Pancreas (tissue), 10 donors: ENCODE results near the gene ZNF787. TPM values are rescaled to one million over a fixed set of nuclear protein-coding genes. Genes with fewer than 3 reads are reported as not detected.

Experiments
- ATAC-seq, 4 donors: fragments of 200-7000 bp; cut with Tn5 transposase; one replicate each; pipeline versions ENCODE4 v1.8.0 to v1.9.1; 2020; ENCODE audit warnings: mild to moderate bottlenecking in 4 of 4, moderate library complexity in 4 of 4
- DNase-seq, 6 donors: peaks; one replicate each; pipeline ENCODE4 v3.0.0-alpha.2; 2020
- FAIRE-seq: peaks from 2 replicates; lab custom pipeline; 2012; peaks lifted over from hg19 to GRCh38; lab: Jason Lieb, UNC
- H3K27ac ChIP-seq, 4 donors: fragments of 200-600 bp; sonication (generic); 1 replicate in 3 of 4; 2 replicates in 1 of 4; pipeline versions ENCODE4 v1.5.0 to v1.8.0; 2020
- H3K27me3 ChIP-seq, 4 donors: fragments of 200-600 bp; one replicate each; pipeline ENCODE4 v1.8.0; 2021
- H3K36me3 ChIP-seq, 3 donors: fragments of 200-600 bp; sonication (generic) in 1 of 3; one replicate each; pipeline versions ENCODE4 v1.5.0 to v1.8.0; 2020 to 2021
- H3K4me1 ChIP-seq, 3 donors: fragments of 200-600 bp; one replicate each; pipeline ENCODE4 v1.8.0; 2021
- H3K4me3 ChIP-seq, 4 donors: fragments of 200-600 bp; sonication (generic) in 2 of 4; one replicate each; pipeline versions ENCODE4 v1.5.0 to v1.8.0; 2020 to 2021
- H3K9me3 ChIP-seq, 4 donors: fragments of 200-600 bp; one replicate each; pipeline ENCODE4 v1.8.0; 2021
- CTCF ChIP-seq, 4 donors: fragments of 200-600 bp; sonication (generic) in 3 of 4; IDR thresholded peaks; one replicate each; pipeline versions ENCODE4 v1.5.0 to v1.8.0; 2021; ENCODE audit warnings: antibody characterized with exemption in 4 of 4
- WGBS, 2 donors: extraction: QIAGEN DNeasy Blood & Tissue Kit; methylation state at CpG; one replicate each; pipeline ENCODE4 v1.1.7; 2013; 5-methylcytosine and 5-hydroxymethylcytosine counted together
- intact Hi-C, 3 donors: fragments of 100-400 bp; cut with DNase I; formaldehyde crosslinking; loops; one replicate each; pipeline versions ENCODE4 v1.11.1 to v1.14.2; 2022
- polyA plus RNA-seq, 2 donors: library from polyadenylated mRNA; stranded (reverse); fragments of 200-250 nt; gene quantifications; one replicate each; pipeline ENCODE4 v1.2.3, GENCODE V29; 2013
- total RNA-seq, 6 donors: library from RNA; stranded (reverse); fragmentation: NEBNext Ultra II Directional in 4 of 6; extraction: Animal tissue kit (Norgen Biotek cat#: 25700) in 4 of 6; gene quantifications; one replicate each; pipeline versions ENCODE4 v1.2.1 to v1.2.4, GENCODE V29; 2021 to 2023
- donor health status: healthy with polysubstance abuse.
- donor health status: DM: no; HTN: no; CAD: no; lungs with moderate emphysema.
- donor health status: DM: no; HTN: no; CAD: no.
- donor health status: control.
- donor health status: control.
- donor health status: Bipolar disorder and iron deficiency.
- donor health status: DM: yes; HTN: yes; CAD: no.
- donor health status: DM: no; HTN: no; CAD: no.
- donor health status: DM: no; HTN: no; CAD: no.
- donor health status: DM: yes; HTN: yes; CAD: no.

The ZNF787 gene
- total and polyA plus RNA-seq, 8 donors = 13.6 to 41.9 (median 25.6) TPM

DNA sequence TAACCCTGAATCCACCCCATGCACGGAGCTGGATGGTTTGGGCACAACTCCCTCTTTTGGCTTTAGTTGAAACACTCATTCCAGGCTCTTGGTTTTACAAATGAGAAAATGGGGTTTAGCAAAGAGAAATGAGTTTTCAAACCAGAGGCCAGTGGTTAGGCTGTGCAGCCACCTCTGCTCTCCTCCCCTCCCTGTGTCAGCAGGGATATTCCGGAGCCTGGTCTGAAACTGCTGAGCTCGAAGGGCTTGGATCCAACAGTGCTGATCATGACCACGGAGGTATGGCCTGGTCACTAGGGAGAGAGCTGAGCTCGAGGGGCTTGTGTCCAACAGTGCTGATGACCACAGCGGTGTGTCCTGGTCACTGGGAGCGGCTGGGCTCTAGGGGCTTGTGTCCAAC is 41.5 kb downstream of the ZNF787 start:
- ATAC-seq (no peak), FAIRE-seq (no peak), DNase-seq (no peak)
- Histone ChIP-seq H3K36me3 (no peaks in the 10 kb centered on the region), H3K4me3 (no peak overlapping the region), H3K27ac (no peak overlapping the region), H3K4me1 (peaks cover 0 to 6% (median 0%) of the 10 kb centered on the region in 3 donors), H3K9me3 (no peaks in the 10 kb centered on the region), H3K27me3 (no peaks in the 10 kb centered on the region)
- intact Hi-C loops = loop anchor here in 1 of 3 donors (10.0 kb wide), 2 partner anchors 175 to 275 kb away; no protein-coding TSS in a partner anchor
- WGBS, 2 donors = 51 to 58% methylated on average over 6 to 7 of the region's 7 CpGs
- TF ChIP-seq CTCF (IDR thresholded peaks at IDR 0.05) = no peak

DNA sequence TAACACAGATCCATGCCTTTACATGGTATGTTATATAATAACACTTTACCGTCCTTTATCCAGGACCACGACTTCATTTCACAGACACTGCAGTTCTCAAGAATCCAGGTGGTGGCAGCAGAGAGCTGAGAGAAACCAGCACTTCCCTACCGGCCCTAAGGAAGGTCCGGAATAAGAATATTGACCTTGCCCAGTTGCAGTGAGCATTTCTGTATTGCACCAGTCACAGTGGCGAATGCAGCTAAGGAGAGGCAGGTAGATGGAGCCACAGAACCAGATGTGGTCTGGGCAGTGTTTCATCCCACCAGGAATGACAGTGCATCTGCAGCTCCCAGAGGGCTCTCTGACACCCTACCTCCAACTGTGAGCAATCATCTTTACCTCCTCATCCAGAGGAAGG is 44.6 kb downstream of the ZNF787 start:
- DNase-seq = peak in 3 of 6 donors; percentile 28 to 69 (median 68)

DNA sequence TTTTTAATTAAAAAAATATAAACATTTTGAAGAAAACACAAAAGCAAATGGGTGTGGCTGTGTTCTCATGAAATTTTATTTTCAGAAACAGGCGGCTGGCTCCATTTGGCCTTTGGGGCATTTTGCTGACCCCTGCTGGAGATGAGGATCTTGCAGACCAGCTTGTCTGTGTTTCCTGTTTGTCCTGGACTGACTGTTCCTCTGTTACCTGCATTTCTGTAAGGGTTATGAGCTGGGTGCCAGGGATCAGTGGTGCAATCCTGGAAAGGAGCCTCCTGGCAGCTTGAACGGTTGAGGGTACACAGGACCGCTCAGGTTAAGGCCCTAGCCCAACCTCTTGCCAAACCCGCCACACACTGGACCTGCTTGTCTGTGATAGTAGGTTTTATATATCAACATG is 49.9 kb downstream of the ZNF787 start:
- intact Hi-C loops = loop anchor here in 1 of 3 donors (10.0 kb wide), 2 partner anchors 184 to 284 kb away; no protein-coding TSS in a partner anchor
- no peaks in the 10 kb centered on the region for H3K36me3 ChIP-seq
- no peak overlapping the region for H3K27ac ChIP-seq
- H3K9me3 ChIP-seq = no peaks in the 10 kb centered on the region
- no peaks in the 10 kb centered on the region for H3K27me3 ChIP-seq
- H3K4me3 ChIP-seq = no peak overlapping the region
- TF ChIP-seq CTCF (IDR thresholded peaks at IDR 0.05) = no peak
- no peak for DNase-seq
- ATAC-seq = no peak
- peaks cover 0 to 6% (median 0%) of the 10 kb centered on the region in 3 donors for H3K4me1 ChIP-seq
- no peak for FAIRE-seq
- WGBS, 2 donors = 55% methylated on average over 4 of the region's 4 CpGs

More for the DNA sequence above, 44.6 kb downstream of the ZNF787 start:
- Histone ChIP-seq H3K27me3 (no peaks in the 10 kb centered on the region), H3K4me3 (no peak overlapping the region), H3K4me1 (peaks cover 0 to 6% (median 0%) of the 10 kb centered on the region in 3 donors), H3K36me3 (no peaks in the 10 kb centered on the region), H3K9me3 (no peaks in the 10 kb centered on the region), H3K27ac (no peak overlapping the region)
- intact Hi-C loops = loop anchor here in 1 of 3 donors (10.0 kb wide), 2 partner anchors 178 to 278 kb away; no protein-coding TSS in a partner anchor
- 4 to 9% methylated on average over 5 of the region's 5 CpGs for WGBS, 2 donors
- FAIRE-seq = no peak
- ATAC-seq = peak; percentile 51 to 76 (median 67)
- TF ChIP-seq CTCF (IDR thresholded peaks at IDR 0.05) = peak; percentile 52 to 81 (median 71)

GRCh38 chr19:56069642-56070041 is 51.5 kb downstream of the ZNF787 start:
- no peak for TF ChIP-seq CTCF (IDR thresholded peaks at IDR 0.05)
- peaks cover 0 to 8% (median 0%) of the 10 kb centered on the region in 3 donors for H3K4me1 ChIP-seq
- no peak for ATAC-seq
- no peaks in the 10 kb centered on the region for H3K36me3 ChIP-seq
- no peak for DNase-seq
- FAIRE-seq = no peak
- no peak overlapping the region for H3K4me3 ChIP-seq
- H3K9me3 ChIP-seq = no peaks in the 10 kb centered on the region
- 32 to 39% methylated on average over 3 of the region's 3 CpGs for WGBS, 2 donors
- peaks cover 0 to 5% (median 0%) of the 10 kb centered on the region in 4 donors for H3K27me3 ChIP-seq
- intact Hi-C loops = loop anchor here in 1 of 3 donors (10.0 kb wide), 2 partner anchors 185 to 285 kb away; no protein-coding TSS in a partner anchor
- H3K27ac ChIP-seq = no peak overlapping the region
